Neuron (in vitro differentiated cells): ENCODE measurements around the gene PROM1.

Source experiments
- H2AFZ ChIP-seq: one replicate; pipeline ENCODE4 v1.6.1; 2013; ENCODE audit warnings: low read depth, mild to moderate bottlenecking, inconsistent platforms, low read length, moderate library complexity
- H3K27me3 ChIP-seq: one replicate; pipeline ENCODE4 v1.6.1; 2013; ENCODE audit warnings: low read length; ENCODE audit not compliant: insufficient read depth
- H3K36me3 ChIP-seq: one replicate; pipeline ENCODE4 v1.6.1; 2013; ENCODE audit warnings: low read length; ENCODE audit not compliant: insufficient read depth
- H3K4me1 ChIP-seq: one replicate; pipeline ENCODE4 v1.6.1; 2013; ENCODE audit warnings: low read length; ENCODE audit not compliant: insufficient read depth
- H3K4me3 ChIP-seq: 2 replicates; pipeline ENCODE4 v1.5.1; 2013; ENCODE audit warnings: mild to moderate bottlenecking, low read length, moderate library complexity
- H3K9me3 ChIP-seq: one replicate; pipeline ENCODE4 v1.6.1; 2013; ENCODE audit warnings: low read length

PROM1 gene

GRCh38 chr4:16119981-16120380 is 36.2 kb upstream of the PROM1 start:
- H2AFZ ChIP-seq = no peak overlapping the region
- H3K36me3 ChIP-seq = no peaks in the 10 kb centered on the region
- H3K4me1 ChIP-seq = no peaks in the 10 kb centered on the region
- H3K4me3 ChIP-seq = no peak overlapping the region
- H3K27me3 ChIP-seq = peaks cover 16% of the 10 kb centered on the region
- no peaks in the 10 kb centered on the region for H3K9me3 ChIP-seq

- Histone ChIP-seq H3K27me3 (peaks cover 4% of the 10 kb centered on the region), H2AFZ (no peak overlapping the region), H3K4me3 (no peak overlapping the region), H3K36me3 (no peaks in the 10 kb centered on the region), H3K9me3 (no peaks in the 10 kb centered on the region), H3K4me1 (no peaks in the 10 kb centered on the region)
These were observed 34.3 kb upstream of the PROM1 start for GRCh38 chr4:16118090-16118489.

- H3K9me3 ChIP-seq = no peaks in the 10 kb centered on the region
- H3K4me3 ChIP-seq = no peak overlapping the region
- no peak overlapping the region for H2AFZ ChIP-seq
- H3K36me3 ChIP-seq = no peaks in the 10 kb centered on the region
- H3K27me3 ChIP-seq = no peaks in the 10 kb centered on the region
- H3K4me1 ChIP-seq = no peaks in the 10 kb centered on the region
These were observed 33.3 kb upstream of the PROM1 start for GRCh38 chr4:16117164-16117563.

- no peak overlapping the region for H3K4me3 ChIP-seq
- H2AFZ ChIP-seq = no peak overlapping the region
- no peaks in the 10 kb centered on the region for H3K9me3 ChIP-seq
- H3K36me3 ChIP-seq = no peaks in the 10 kb centered on the region
- H3K4me1 ChIP-seq = no peaks in the 10 kb centered on the region
- H3K27me3 ChIP-seq = no peaks in the 10 kb centered on the region
These were observed 32.7 kb upstream of the PROM1 start for GRCh38 chr4:16116493-16116990.

GRCh38 chr4:16116019-16116418 is 32.2 kb upstream of the PROM1 start:
- Histone ChIP-seq H3K27me3 (no peaks in the 10 kb centered on the region), H3K9me3 (no peaks in the 10 kb centered on the region), H3K36me3 (no peaks in the 10 kb centered on the region), H3K4me3 (no peak overlapping the region), H3K4me1 (no peaks in the 10 kb centered on the region), H2AFZ (no peak overlapping the region)

- Histone ChIP-seq H2AFZ (no peak overlapping the region), H3K4me1 (no peaks in the 10 kb centered on the region), H3K36me3 (no peaks in the 10 kb centered on the region), H3K4me3 (no peak overlapping the region), H3K27me3 (peaks cover 2% of the 10 kb centered on the region), H3K9me3 (no peaks in the 10 kb centered on the region)
These were observed 30.7 kb upstream of the PROM1 start for GRCh38 chr4:16114546-16114945.

GRCh38 chr4:16113741-16114140 is 29.9 kb upstream of the PROM1 start:
- H2AFZ ChIP-seq = no peak overlapping the region
- peaks cover 7% of the 10 kb centered on the region for H3K27me3 ChIP-seq
- H3K4me1 ChIP-seq = no peaks in the 10 kb centered on the region
- H3K4me3 ChIP-seq = no peak overlapping the region
- H3K36me3 ChIP-seq = no peaks in the 10 kb centered on the region
- H3K9me3 ChIP-seq = no peaks in the 10 kb centered on the region

- Histone ChIP-seq H3K4me3 (no peak overlapping the region), H3K9me3 (no peaks in the 10 kb centered on the region), H3K27me3 (peaks cover 12% of the 10 kb centered on the region), H2AFZ (no peak overlapping the region), H3K4me1 (no peaks in the 10 kb centered on the region), H3K36me3 (no peaks in the 10 kb centered on the region)
These were observed 27.7 kb upstream of the PROM1 start for GRCh38 chr4:16111533-16111932.

- no peak overlapping the region for H2AFZ ChIP-seq
- H3K9me3 ChIP-seq = no peaks in the 10 kb centered on the region
- no peak overlapping the region for H3K4me3 ChIP-seq
- H3K4me1 ChIP-seq = no peaks in the 10 kb centered on the region
- H3K27me3 ChIP-seq = peaks cover 12% of the 10 kb centered on the region
- no peaks in the 10 kb centered on the region for H3K36me3 ChIP-seq
These were observed 27.0 kb upstream of the PROM1 start for GRCh38 chr4:16110661-16111290.

- Histone ChIP-seq H3K4me1 (no peaks in the 10 kb centered on the region), H3K27me3 (peaks cover 12% of the 10 kb centered on the region), H2AFZ (no peak overlapping the region), H3K4me3 (no peak overlapping the region), H3K9me3 (no peaks in the 10 kb centered on the region), H3K36me3 (no peaks in the 10 kb centered on the region)
These were observed 26.4 kb upstream of the PROM1 start for GRCh38 chr4:16110199-16110598.

GRCh38 chr4:16109256-16109655 is 25.4 kb upstream of the PROM1 start:
- Histone ChIP-seq H2AFZ (no peak overlapping the region), H3K36me3 (no peaks in the 10 kb centered on the region), H3K4me1 (no peaks in the 10 kb centered on the region), H3K4me3 (no peak overlapping the region), H3K9me3 (no peaks in the 10 kb centered on the region), H3K27me3 (peaks cover 12% of the 10 kb centered on the region)

GRCh38 chr4:16106956-16107355 is 23.1 kb upstream of the PROM1 start:
- Histone ChIP-seq H3K27me3 (peaks cover 17% of the 10 kb centered on the region), H3K4me3 (no peak overlapping the region), H3K9me3 (no peaks in the 10 kb centered on the region), H3K4me1 (no peaks in the 10 kb centered on the region), H3K36me3 (no peaks in the 10 kb centered on the region), H2AFZ (no peak overlapping the region)

- H3K36me3 ChIP-seq = no peaks in the 10 kb centered on the region
- peaks cover 15% of the 10 kb centered on the region for H3K27me3 ChIP-seq
- no peaks in the 10 kb centered on the region for H3K9me3 ChIP-seq
- no peaks in the 10 kb centered on the region for H3K4me1 ChIP-seq
- H2AFZ ChIP-seq = no peak overlapping the region
- no peak overlapping the region for H3K4me3 ChIP-seq
These were observed 20.7 kb upstream of the PROM1 start for GRCh38 chr4:16104520-16104919.

GRCh38 chr4:16102356-16102755 is 18.5 kb upstream of the PROM1 start:
- H3K4me1 ChIP-seq = no peaks in the 10 kb centered on the region
- no peak overlapping the region for H2AFZ ChIP-seq
- no peaks in the 10 kb centered on the region for H3K36me3 ChIP-seq
- H3K4me3 ChIP-seq = no peak overlapping the region
- H3K9me3 ChIP-seq = no peaks in the 10 kb centered on the region
- peaks cover 10% of the 10 kb centered on the region for H3K27me3 ChIP-seq
